HG03342 (cell line): ENCODE data around the gene RGPD8.
"Not testable (repeated sequence)": the region's sequence is repeated elsewhere in the genome, so short reads cannot be mapped to it uniquely, and the experiment has no call there.

Experiments
- ATAC-seq: cut with Tn5 transposase; IDR thresholded peaks from one replicate; pipeline ENCODE4 v1.9.1; 2021; ENCODE audit warnings: mild to moderate bottlenecking, moderate library complexity; ENCODE audit not compliant: unreplicated experiment

RGPD8 gene

DNA sequence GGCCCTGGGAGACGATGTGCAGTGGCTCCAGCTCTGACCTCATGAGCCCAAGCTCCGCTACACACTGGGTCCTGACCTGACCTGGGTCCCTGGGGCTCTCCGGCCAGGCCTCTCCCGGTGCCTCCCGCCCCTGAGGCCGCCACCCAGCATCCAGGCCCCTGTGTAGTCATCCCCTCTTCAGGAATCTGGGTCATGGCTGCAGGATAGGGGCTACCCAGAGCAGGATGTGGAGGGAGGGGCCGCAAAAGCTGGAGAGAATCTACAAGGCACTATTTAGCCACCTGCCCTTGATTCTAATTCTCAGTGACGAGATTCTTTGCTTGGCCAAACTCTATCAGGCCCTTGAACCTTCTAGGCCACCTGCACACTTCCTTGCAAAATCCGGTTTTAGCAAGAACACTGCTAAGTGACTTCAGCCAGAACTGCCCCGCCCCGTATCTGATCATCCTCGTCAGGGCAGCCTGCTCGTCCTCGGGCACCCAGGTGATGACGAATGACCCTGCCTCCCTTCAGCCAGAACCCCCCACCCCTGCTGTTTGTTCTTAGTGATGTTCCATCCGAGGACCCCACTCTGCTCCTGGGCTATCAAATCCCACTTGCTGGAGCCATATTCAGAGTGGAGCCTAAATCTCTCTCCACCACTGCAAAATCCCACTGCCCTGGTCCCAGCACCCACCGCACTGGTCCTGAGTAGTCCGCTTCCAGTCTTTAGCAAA is 2.4 kb upstream of the RGPD8 start:
- not testable (repeated sequence) for ATAC-seq

DNA sequence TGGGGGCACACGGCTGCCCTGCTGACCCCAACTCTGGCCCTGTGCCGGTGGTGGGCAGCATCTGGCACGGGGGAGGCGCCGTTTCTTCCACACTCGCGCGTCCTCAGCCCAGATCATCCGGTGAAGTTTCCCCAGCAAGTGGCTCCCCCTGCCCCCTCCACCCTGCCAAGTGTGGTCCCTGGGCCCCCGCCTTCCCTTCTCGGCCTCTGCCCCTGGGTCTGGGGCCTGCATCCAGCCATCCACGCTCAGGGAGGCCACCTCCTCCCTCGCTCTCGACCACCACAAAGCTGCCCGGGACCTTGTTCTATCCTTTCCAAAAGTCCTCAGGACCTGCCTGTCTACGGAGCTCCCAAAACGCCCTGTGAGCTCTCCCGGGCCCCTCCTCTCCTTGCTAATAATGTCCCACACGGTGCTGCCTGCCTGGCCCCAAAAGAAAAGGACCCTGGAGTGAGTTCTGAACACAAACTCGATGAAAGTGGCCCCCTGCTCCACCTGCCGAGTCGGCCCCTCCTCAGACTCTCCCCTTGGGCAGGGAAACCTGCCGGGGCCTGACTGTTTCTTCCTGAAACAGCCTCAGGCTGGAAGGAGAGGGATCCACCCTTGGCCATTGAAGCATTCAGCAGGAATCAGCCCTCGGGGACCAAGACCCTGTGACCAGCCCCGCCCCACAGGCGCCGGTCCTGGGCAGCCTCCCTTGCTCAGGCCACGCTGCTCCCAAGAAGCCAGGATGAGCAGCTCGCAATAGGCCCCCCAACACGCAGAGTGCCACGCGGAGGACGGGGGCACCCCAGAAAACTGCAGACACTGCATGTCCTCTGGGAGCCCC is 1.7 kb upstream of the RGPD8 start:
- ATAC-seq, result not testable (repeated sequence)

DNA sequence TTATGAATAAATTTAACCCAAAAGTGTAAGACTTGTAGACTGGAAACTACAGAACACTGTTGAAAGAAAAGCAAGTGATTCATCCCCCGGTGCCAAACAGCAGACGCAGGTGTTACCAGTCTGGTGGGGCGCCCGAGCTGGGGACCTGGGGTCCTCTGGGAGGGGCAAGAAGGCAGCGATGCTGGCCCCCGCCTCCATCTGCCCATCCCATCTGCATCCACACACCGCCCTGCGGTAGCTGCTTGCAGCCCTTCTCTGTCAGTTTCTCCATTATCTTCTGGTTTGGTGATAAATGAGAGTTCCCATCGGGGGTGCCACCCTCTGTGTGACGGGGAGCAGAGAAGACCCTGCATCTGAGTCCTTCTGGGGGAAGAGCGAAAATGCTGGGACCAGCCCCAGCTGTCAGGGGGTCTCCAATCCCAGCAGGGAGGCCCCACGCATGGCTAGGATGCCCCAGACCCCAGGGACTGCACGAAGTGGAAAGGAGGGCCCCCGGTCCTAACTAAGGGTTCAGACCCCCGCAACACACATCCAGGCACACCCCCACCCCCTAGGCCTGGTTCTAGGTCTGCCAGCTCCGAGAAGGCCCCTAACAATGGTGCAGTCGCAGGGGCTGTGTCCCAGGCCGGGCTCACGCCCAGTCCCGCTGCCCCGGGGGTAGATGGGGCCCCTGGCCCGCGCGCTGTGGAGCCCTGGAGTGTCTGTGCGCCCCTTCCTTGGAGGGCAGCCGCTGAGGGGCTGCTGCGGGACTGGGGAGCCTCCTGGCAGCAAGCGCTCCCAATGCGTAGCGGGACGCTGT is 686 bp upstream of the RGPD8 start:
- ATAC-seq, result no peak

- ATAC-seq, result peak; percentile 46
Observed at GRCh38 chr2:112432735-112433479, 538 bp downstream of the RGPD8 start.

DNA sequence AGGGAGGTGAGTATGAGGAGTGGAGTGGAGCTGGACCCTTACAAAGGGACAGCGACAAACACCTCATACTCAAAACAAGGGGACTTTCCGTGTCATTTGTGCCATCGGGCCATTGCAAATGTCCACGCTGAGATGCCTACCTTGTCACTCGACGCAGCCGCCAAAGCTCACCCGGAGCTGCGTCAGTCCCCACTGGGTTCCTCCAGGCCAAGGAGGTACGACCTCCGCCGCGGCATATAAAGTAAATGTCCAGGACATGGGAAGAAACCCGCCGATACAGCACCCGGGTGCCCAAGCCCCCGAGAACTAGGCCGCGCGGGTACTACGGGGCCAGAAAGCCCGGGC is 1.1 kb downstream of the RGPD8 start:
- not testable (repeated sequence) for ATAC-seq

DNA sequence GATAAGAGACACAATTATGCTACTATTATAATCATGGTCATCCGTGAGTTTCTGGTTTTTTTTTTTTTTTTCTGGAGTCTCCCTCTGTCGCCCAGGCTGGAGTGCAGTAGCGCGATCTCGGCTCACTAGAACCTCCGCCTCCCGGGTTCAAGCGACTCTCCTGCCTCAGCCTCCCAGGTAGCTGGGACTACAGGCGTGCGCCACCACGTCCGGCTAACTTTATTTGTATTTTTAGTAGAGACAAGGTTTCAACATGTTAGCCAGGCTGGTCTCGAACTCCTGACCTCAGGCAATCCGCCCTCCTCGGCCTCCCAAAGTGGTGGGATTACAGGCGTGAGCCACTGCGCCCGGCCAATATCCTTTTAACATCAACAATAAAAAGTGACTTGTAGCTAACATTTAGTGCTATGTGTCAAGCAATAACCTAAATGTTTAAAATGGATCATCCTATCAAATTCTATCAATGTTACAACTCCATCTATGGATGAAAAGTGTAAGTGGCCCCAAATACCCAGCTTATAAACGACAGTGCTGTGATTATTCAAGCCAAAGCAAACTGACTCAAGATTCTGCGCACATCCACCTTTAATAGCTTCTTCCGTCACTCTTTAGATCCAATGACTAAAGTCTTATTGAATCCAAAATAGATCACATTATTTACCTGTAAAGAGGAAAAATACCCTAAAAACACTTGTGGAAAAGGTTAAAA is 1.7 kb downstream of the RGPD8 start:
- ATAC-seq, result not testable (repeated sequence)

DNA sequence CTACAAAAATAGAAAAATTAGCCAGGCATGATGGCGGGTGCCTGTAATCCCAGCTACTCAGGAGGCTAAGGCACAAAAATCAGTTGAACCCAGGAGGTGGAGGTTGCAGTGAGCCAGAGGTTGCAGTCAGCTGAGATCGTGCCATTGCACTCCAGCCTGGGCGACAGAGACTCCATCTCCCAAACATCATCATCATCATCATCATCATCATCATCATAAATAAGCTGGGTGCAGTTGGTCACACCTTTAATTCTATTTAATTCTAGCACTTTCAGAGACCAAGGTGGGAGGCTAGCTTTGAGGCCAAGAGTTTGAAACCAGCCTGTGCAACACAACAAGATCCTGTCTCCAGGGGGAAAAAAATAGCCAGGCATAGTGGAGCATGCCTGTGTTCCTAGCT is 8.9 kb downstream of the RGPD8 start:
- ATAC-seq, result not testable (repeated sequence)

DNA sequence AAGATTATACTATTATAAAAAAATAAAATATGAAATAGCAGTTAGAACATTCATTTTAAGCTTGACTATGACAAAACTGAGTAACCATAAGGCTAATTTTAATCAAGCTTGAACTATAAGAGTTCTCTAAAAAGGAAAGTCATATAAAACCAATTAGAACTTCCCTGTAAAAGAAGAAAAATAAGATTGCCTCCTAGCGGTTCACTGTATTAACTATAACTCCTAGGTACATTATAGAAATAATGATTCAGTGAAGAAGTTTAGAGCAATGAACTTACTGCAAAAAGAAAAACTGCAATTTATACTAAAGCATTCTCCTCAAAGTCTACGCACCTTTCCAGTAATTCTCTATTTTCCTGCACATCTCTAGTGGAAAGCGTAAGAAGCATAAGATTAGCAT is 16.6 kb downstream of the RGPD8 start:
- not testable (repeated sequence) for ATAC-seq

GRCh38 chr2:112360055-112360454 is 73.4 kb downstream of the RGPD8 start:
- not testable (repeated sequence) for ATAC-seq

DNA sequence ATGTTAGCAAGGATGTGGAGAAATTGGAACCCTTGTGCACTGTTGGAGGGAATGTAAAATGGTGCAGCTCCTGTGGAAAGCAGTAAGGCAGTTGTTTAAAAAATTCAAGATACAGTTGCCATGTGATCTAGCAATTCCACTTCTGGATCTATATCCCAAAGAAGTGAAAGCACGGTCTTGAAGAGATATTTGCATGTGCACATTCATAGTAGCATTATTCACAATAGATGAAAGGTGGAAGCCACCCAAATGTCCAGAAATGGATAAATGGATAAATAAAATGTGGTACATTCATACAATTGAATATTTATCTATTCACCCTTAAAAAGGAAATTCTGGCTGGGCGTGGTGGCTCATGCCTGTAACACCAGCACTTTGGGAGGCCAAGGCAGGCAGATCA is 79.1 kb downstream of the RGPD8 start:
- not testable (repeated sequence) for ATAC-seq

DNA sequence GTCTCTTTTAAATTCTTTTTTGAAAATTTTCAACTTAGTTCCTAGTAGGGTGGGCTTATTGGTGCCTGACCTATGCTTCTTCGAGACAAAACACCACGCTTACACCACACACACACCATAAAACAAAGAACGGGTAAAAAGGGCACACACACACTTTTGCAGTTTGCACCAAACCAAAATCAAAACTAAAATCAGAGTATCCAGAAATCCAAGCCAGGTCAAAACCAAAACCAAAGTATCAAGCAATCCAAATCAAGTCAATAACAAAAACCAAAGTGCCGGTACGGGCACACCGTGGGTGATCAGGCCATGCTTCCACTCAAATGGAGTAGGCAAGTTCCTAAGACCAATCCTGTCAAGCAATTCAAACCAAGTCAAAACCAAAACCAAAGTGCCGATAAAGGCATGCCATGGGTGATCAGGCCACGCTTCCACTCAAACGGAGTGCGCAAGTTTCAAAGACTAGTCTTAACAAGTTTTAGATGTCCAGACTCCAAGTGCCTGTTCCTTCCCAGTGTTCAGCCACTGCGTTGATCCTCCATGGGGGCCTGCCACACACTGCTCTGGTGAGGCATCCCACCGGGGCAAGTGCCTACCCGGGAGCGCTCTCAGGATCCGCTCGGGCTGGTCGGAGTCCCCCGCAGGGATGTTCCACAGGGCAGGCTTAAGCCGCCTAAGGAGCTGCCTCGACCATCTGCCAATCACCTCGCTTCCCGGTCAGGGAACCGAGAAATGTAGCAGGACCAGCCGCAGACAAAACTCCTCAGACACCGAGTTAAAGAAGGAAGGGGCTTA is 80.4 kb downstream of the RGPD8 start:
- ATAC-seq, result not testable (repeated sequence)

GRCh38 chr2:112352292-112352691 is 81.2 kb downstream of the RGPD8 start:
- not testable (repeated sequence) for ATAC-seq

GRCh38 chr2:112345030-112346027 is 88.1 kb downstream of the RGPD8 start:
- no peak for ATAC-seq

DNA sequence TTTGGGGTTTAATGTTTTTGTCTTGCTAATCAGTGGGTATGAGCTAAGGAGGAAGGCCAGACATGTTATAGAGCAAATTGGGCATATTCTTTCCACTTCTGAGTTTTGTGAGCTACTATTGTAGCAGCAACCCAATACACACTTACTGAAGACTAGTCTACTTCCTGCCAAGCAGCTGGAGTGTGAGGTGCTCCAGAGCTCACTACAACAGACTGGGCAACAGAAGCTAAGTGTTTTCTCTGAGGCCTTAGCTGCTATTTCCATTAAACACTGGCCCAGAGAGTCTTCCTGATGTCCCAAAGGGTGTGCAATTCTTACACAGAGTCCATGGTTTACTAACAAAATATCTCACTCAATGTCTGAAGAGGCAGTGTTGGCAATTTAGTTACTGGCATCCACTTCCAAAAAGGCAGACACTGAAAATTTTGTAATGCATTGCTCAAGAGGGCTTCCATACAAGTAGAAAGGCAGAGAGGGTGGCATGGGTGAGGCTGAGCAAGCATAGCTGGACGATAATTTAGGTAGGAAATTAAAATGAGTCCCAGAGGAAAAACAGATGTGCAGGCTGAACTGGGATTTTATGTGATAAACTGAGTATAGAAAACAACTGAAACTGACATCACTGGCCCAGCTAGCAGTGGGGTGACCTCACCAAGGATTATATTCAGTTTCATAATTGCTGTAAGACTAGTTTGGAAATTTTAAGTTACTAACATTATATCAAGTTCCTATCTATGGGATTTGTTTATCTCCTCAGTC is 89.4 kb downstream of the RGPD8 start:
- no peak for ATAC-seq

DNA sequence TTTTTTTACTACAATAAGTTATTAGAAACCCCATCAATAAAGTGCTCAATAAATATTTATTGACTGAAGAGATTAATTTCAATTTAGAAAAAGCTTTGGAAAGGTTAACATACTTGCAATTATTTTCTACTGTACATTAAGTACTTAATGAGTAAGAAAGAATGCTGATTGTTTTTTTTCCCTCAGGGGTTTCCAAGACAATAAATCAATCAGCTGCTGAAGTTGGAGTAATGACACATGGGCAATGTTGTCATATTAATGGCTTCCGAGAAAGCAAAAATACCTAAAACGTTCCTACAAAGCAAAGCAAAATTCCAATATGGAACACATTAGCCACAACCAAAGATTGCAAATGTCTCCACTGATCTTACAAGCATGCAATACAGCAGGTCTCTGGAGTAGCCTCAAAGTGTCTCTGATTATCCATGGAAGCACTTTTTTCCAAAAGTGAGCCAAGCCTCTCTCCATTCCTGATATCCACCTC is 91.3 kb downstream of the RGPD8 start:
- ATAC-seq, result no peak

- no peak for ATAC-seq
Observed at GRCh38 chr2:112340475-112341267, 92.8 kb downstream of the RGPD8 start.
